K562 (cell line): ENCODE data around the gene CILP. TPM values are rescaled to one million over a fixed set of nuclear protein-coding genes. Genes with fewer than 3 reads are reported as not detected.

Experiments used
- AFF4 ChIP-seq: sonication (generic); formaldehyde crosslinking; IDR thresholded peaks from 2 replicates; pipeline ENCODE4 v1.8.0; 2023; ENCODE audit warnings: mild to moderate bottlenecking, missing genetic modification reagents
- ELK3 ChIP-seq: fragments of 450-650 bp; formaldehyde crosslinking; IDR thresholded peaks from 2 replicates; pipeline ENCODE4 v1.4.0; 2020; ENCODE audit warnings: mild to moderate bottlenecking
- GMEB1 ChIP-seq: fragments of 250-450 bp; sonication (Bioruptor Pico); IDR thresholded peaks from 2 replicates; pipeline ENCODE4 v1.4.0; 2020; ENCODE audit warnings: mild to moderate bottlenecking
- HES1 ChIP-seq: fragments of 450-650 bp; IDR thresholded peaks from 2 replicates; pipeline ENCODE4 v1.6.1; 2016; ENCODE audit warnings: low read depth, mild to moderate bottlenecking, moderate library complexity
- LCOR ChIP-seq: sonication (generic); formaldehyde crosslinking; IDR thresholded peaks from 2 replicates; pipeline ENCODE4 v1.8.0; 2022; ENCODE audit warnings: mild to moderate bottlenecking, missing genetic modification reagents
- MED1 ChIP-seq: sonication (generic); formaldehyde crosslinking; IDR thresholded peaks from 2 replicates; pipeline ENCODE4 v1.8.1; 2023; ENCODE audit warnings: missing genetic modification reagents, borderline replicate concordance
- MEF2D ChIP-seq: conservative IDR thresholded peaks from 2 replicates; pipeline ENCODE4 v1.6.1; 2016; ENCODE audit warnings: low read depth, missing genetic modification characterization, missing compliant biosample characterization
- MLLT1 ChIP-seq, 2 experiments: fragments of 450-650 bp; IDR thresholded peaks; 2 replicates each; pipeline ENCODE4 v1.6.1; 2016
- NFE2L1 ChIP-seq: fragments of 450-650 bp; IDR thresholded peaks from 2 replicates; pipeline ENCODE4 v1.6.1; 2016; ENCODE audit warnings: missing genetic modification characterization, low read depth, mild to moderate bottlenecking, missing compliant biosample characterization, moderate library complexity, borderline replicate concordance
- NR2F6 ChIP-seq: fragments of 450-650 bp; formaldehyde crosslinking; IDR thresholded peaks from 2 replicates; pipeline ENCODE4 v1.4.0; 2020; ENCODE audit warnings: mild to moderate bottlenecking
- OTX1 ChIP-seq: fragments of 450-650 bp; formaldehyde crosslinking; IDR thresholded peaks from 2 replicates; pipeline ENCODE4 v1.4.0; 2022; ENCODE audit warnings: mild to moderate bottlenecking
- POLR3G ChIP-seq: IDR thresholded peaks from 2 replicates; pipeline ENCODE4 v1.6.1; 2011; ENCODE audit not compliant: insufficient read length, insufficient replicate concordance; ENCODE audit errors: extremely low read depth
- PTRF ChIP-seq: fragments of 450-650 bp; IDR thresholded peaks from 2 replicates; pipeline ENCODE4 v1.6.1; 2016; ENCODE audit warnings: mild to moderate bottlenecking, missing genetic modification characterization, missing compliant biosample characterization
- RNF2 ChIP-seq: sonication (generic); IDR thresholded peaks from 2 replicates; pipeline ENCODE4 v1.6.1; 2016
- TCF7 ChIP-seq: sonication (generic); IDR thresholded peaks from 2 replicates; pipeline ENCODE4 v1.6.1; 2016; ENCODE audit warnings: antibody characterized with exemption, borderline replicate concordance
- XRCC3 ChIP-seq: fragments of 450-650 bp; IDR thresholded peaks from 2 replicates; pipeline ENCODE4 v1.6.1; 2017; ENCODE audit warnings: mild to moderate bottlenecking, moderate library complexity
- ZNF324 ChIP-seq: fragments of 250-450 bp; sonication (Bioruptor Pico); IDR thresholded peaks from 2 replicates; pipeline ENCODE4 v1.4.0; 2020; ENCODE audit warnings: mild to moderate bottlenecking
- ZNF512 ChIP-seq: IDR thresholded peaks from 2 replicates; pipeline ENCODE4 v1.6.1; 2016; ENCODE audit warnings: missing genetic modification characterization, missing compliant biosample characterization
- ZNF57 ChIP-seq: fragments of 450-650 bp; formaldehyde crosslinking; IDR thresholded peaks from 2 replicates; pipeline ENCODE4 v1.4.0; 2020; ENCODE audit warnings: mild to moderate bottlenecking, moderate library complexity
- ZNF785 ChIP-seq: fragments of 250-450 bp; sonication (Bioruptor Pico); IDR thresholded peaks from 2 replicates; pipeline ENCODE4 v1.4.0; 2020; ENCODE audit warnings: mild to moderate bottlenecking
- polyA plus RNA-seq, 8 experiments: library from polyadenylated mRNA; depleted of rRNA in 4 of 8; stranded (reverse) in 5 of 8; unstranded in 3 of 8; fragments of >200 nt; fragmentation: Nextera tagmentation in 2 of 8; fragmentation: Illumina TruSeq in 1 of 8; extraction: Ambion mirVana in 2 of 8; extraction: Trizol in 1 of 8; gene quantifications; 2 replicates each; pipeline versions ENCODE4 v1.2.1 to v1.2.3, GENCODE V29; 2011 to 2014; ENCODE audit warnings: inconsistent platforms in 1 of 8, missing spikeins in 1 of 8
- total RNA-seq, 7 experiments: library from RNA; depleted of rRNA in 6 of 7; stranded (reverse); fragments of >200 nt in 6 of 7; fragmentation: Illumina TruSeq in 2 of 7; extraction: Trizol in 2 of 7; gene quantifications; 2 replicates each; pipeline versions ENCODE4 v1.2.1 to v1.2.3, GENCODE V29; 2011 to 2021; ENCODE audit warnings: low replicate concordance in 1 of 7

CILP gene
- total and polyA plus RNA-seq, 9 of the 15 experiments (the other 6 are each of a cell fraction or from before 2014, with no cell fraction given): 0.03 TPM; not detected in 8

- TF ChIP-seq NFE2L1 (tag) (no peak), AFF4 (CRISPR knock-in tag) (no peak), LCOR (no peak), ZNF57 (no peak), TCF7 (no peak), MED1 (CRISPR knock-in tag) (no peak), OTX1 (no peak), RNF2 (peak; percentile 71), ZNF324 (CRISPR knock-in tag) (no peak), ZNF785 (CRISPR knock-in tag) (no peak), ELK3 (no peak), MLLT1 (IDR thresholded peaks at IDR 0.05) (no peak), PTRF (no peak), MEF2D (tag) (peak; percentile 79), XRCC3 (no peak), NR2F6 (CRISPR knock-in tag) (no peak), POLR3G (no peak), ZNF512 (tag) (no peak), HES1 (no peak), GMEB1 (CRISPR knock-in tag) (no peak)
Measured at GRCh38 chr15:65212097-65212496, 824 bp upstream of the CILP start (continued).
